ENCODE results near the gene GZMH. TPM values are rescaled to one million over a fixed set of nuclear protein-coding genes. Genes with fewer than 3 reads are reported as not detected.
"Not testable (repeated sequence)": the region's sequence is repeated elsewhere in the genome, so short reads cannot be mapped to it uniquely, and the experiment has no call there.

The GZMH gene
- total RNA-seq, 1 donor from 2014 or later = not detected

DNA sequence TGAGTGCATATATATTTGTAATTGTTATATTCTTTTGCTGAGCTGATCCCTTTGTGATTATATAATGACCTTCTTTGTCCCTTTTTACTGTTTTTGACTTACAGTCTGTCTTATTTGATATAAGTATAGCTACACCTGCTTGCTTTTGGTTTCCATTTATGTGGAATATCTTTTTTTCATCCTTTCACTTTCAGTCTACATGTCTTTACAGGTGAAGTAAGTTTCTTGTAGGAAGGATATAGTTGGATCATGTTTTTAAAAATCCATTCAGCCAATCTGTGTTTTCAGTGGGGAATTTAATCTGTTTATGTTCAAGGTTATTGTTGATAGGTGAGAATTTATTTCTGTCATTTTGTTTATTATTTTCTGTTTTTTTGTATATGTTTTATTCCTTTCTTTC lies 12.1 kb downstream of the GZMH start:
- no peak for DNase-seq (ENCODE audit: extremely low read depth, low read depth, low spot score)

GRCh38 chr14:24595073-24595808 lies 14.2 kb downstream of the GZMH start:
- no peak for DNase-seq (ENCODE audit: extremely low read depth, low read depth, low spot score)

- DNase-seq (ENCODE audit: extremely low read depth, low read depth, low spot score) = not testable (repeated sequence)
These were observed 18.5 kb downstream of the GZMH start for GRCh38 chr14:24591004-24591403.

GRCh38 chr14:24584402-24584801 lies 25.1 kb downstream of the GZMH start:
- not testable (repeated sequence) for DNase-seq (ENCODE audit: extremely low read depth, low read depth, low spot score)

GRCh38 chr14:24578558-24578957 lies 30.9 kb downstream of the GZMH start:
- no peak for DNase-seq (ENCODE audit: extremely low read depth, low read depth, low spot score)

GRCh38 chr14:24576771-24577170 lies 32.7 kb downstream of the GZMH start:
- DNase-seq (ENCODE audit: extremely low read depth, low read depth, low spot score) = no peak

DNA sequence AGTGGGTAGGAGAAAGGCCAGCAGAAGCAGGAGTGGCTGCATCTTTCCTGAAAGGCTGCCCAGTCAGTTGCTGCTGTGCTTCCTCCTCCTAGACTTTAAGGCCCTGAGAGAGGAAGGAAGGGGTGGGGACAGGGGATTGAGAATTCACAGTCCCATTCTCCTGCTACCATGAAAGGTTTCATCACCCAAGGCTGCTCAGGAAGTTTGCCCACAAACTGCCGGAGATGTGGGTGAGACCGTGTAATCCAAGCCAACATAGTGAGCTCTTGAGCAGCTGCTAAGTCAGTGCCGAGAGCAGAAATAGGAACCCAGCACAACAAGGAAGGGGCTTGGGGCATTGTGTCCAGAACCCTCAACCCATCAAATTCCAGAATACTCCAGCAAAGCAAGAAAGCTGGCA lies 33.3 kb downstream of the GZMH start, which contains the start of gene CTSG:
Gene CTSG, minus strand, starts transcription at position 69 of the 400 bp plus-strand sequence. Its CDS starts 27 bp downstream, at position 42.
- DNase-seq (ENCODE audit: extremely low read depth, low read depth, low spot score) = no peak

GRCh38 chr14:24574206-24574774 lies 35.2 kb downstream of the GZMH start:
- no peak for DNase-seq (ENCODE audit: extremely low read depth, low read depth, low spot score)

DNA sequence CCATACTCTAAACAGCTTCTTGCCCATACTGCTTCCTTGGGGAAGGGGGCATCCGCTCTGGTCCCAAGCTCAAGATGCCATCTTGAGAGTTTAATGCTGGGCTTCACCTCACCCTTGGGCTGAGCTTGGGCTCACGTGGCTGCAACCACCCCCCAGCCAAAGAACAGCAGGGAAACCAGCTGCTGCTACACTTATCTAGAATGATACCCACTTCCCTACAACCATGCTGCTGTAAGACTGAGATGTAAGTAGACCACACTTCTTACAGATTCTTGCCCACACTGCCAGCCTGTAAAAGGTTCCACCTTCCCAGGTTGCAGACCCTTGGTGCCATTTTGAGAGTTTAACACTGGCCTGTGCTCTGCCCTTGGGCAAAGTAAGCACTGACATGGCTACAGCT lies 43.2 kb downstream of the GZMH start:
- no peak for DNase-seq (ENCODE audit: extremely low read depth, low read depth, low spot score)

DNA sequence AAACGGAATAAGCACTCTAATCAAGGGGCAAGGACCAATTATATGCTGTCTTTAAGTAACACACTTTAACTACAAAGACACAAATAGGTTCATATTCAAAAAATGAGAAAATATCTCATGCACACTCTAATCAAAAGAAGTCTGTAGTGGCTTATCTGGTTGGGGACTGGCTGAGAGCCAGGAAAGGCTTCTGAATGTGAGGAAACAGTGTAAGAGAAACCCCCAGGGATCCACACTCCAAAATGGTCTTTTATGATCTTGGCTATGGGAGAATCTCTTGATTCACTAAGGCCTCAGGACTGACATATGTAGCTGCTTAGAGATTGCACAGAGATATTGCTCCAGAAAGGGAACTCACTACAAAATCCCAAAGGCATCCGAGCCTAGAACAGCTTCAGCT lies 43.7 kb downstream of the GZMH start:
- DNase-seq (ENCODE audit: extremely low read depth, low read depth, low spot score) = no peak

- DNase-seq (ENCODE audit: extremely low read depth, low read depth, low spot score) = no peak
These were observed 46.0 kb downstream of the GZMH start for GRCh38 chr14:24563505-24563904.

DNA sequence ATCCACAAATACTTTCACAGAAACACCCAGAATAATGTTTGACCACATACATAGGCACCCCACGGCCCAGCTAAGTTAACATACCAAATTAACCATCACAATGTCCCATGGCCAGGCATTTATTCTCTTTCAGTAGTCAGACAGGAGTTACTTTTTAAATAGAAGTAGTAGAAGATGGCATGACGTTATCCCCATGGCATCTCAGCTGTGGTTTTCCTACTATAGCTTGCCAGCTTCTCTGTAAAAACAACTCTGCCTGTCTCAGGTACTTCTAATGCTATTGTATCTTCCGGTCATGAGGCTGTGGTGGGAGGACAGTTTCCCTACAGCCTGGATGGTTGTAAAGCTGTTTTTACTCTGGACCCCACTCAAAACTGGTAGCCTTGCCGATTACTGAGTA lies 52.7 kb downstream of the GZMH start:
- DNase-seq (ENCODE audit: extremely low read depth, low read depth, low spot score) = no peak

Other genes with a start within 250 kb of the GZMH start
- gene NFATC4, start 241.5 kb downstream of the GZMH start, total RNA-seq = 24.3 and 42.5 TPM in 2 replicates
- 8.5 and 19.8 TPM in 2 replicates for gene NYNRIN, start 210.7 kb downstream of the GZMH start, total RNA-seq
- 4.7 TPM in 2 replicates for gene CBLN3, start 180.0 kb downstream of the GZMH start, total RNA-seq
- gene KHNYN, start 179.7 kb downstream of the GZMH start, total RNA-seq = 39.8 and 57.6 TPM in 2 replicates
- 21.2 and 25.4 TPM in 2 replicates for gene SDR39U1, start 166.9 kb downstream of the GZMH start, total RNA-seq
- not detected in 2 replicates for gene CMA1, start 101.4 kb downstream of the GZMH start, total RNA-seq
- not detected in 2 replicates for gene CTSG, start 33.4 kb downstream of the GZMH start, total RNA-seq
- gene GZMB, start 24.5 kb upstream of the GZMH start, total RNA-seq = not detected in 2 replicates

All from glomerular endothelial cell (primary cell).